Measurements from ENCODE around the gene SCN5A.

Gene SCN5A

GRCh38 chr3:38649500-38650247, at the start of gene SCN5A:
Gene SCN5A, minus strand, starts transcription at chr3:38649687. Its CDS starts 16,380 bp downstream, at chr3:38633307.
- no peak within 1 kb of the TSS for H3K27ac Mint-ChIP-seq
- H3K4me3 Mint-ChIP-seq = peak within 1 kb of the TSS; percentile 59
- H3K36me3 Mint-ChIP-seq (ENCODE audit: low read depth) = no peaks in the 10 kb centered on the region
- H3K4me1 Mint-ChIP-seq (ENCODE audit: low read depth) = peaks cover 8% of the 10 kb centered on the region
- no peaks in the 10 kb centered on the region for H3K9me3 Mint-ChIP-seq
- intact Hi-C loops (cut with micrococcal nuclease) = loop anchor here (10.0 kb wide), 2 partner anchors 355 to 385 kb away; no protein-coding TSS in a partner anchor
- H3K27me3 Mint-ChIP-seq = peaks cover 15% of the 10 kb centered on the region

GRCh38 chr3:38698760-38699159, 49.3 kb upstream of the SCN5A start:
- Mint-ChIP-seq H3K4me3 (no peak overlapping the region), H3K27me3 (no peaks in the 10 kb centered on the region), H3K36me3 (ENCODE audit: low read depth) (no peaks in the 10 kb centered on the region), H3K4me1 (ENCODE audit: low read depth) (no peaks in the 10 kb centered on the region), H3K9me3 (no peaks in the 10 kb centered on the region), H3K27ac (no peak overlapping the region)
- intact Hi-C loops (cut with micrococcal nuclease) = no loop called here

- no peaks in the 10 kb centered on the region for H3K27me3 Mint-ChIP-seq
- no peaks in the 10 kb centered on the region for H3K4me1 Mint-ChIP-seq (ENCODE audit: low read depth)
- H3K36me3 Mint-ChIP-seq (ENCODE audit: low read depth) = no peaks in the 10 kb centered on the region
- H3K9me3 Mint-ChIP-seq = no peaks in the 10 kb centered on the region
- intact Hi-C loops (cut with micrococcal nuclease) = no loop called here
- no peak overlapping the region for H3K27ac Mint-ChIP-seq
- H3K4me3 Mint-ChIP-seq = no peak overlapping the region
Measured at GRCh38 chr3:38698061-38698460, 48.6 kb upstream of the SCN5A start.

GRCh38 chr3:38696034-38696433, 46.5 kb upstream of the SCN5A start:
- Mint-ChIP-seq H3K27me3 (no peaks in the 10 kb centered on the region), H3K4me1 (ENCODE audit: low read depth) (no peaks in the 10 kb centered on the region), H3K27ac (no peak overlapping the region), H3K4me3 (no peak overlapping the region), H3K9me3 (no peaks in the 10 kb centered on the region), H3K36me3 (ENCODE audit: low read depth) (no peaks in the 10 kb centered on the region)
- intact Hi-C loops (cut with micrococcal nuclease) = no loop called here

GRCh38 chr3:38690185-38690584, 40.7 kb upstream of the SCN5A start:
- no peaks in the 10 kb centered on the region for H3K36me3 Mint-ChIP-seq (ENCODE audit: low read depth)
- no peaks in the 10 kb centered on the region for H3K9me3 Mint-ChIP-seq
- intact Hi-C loops (cut with micrococcal nuclease) = no loop called here
- H3K27ac Mint-ChIP-seq = no peak overlapping the region
- peaks cover 7% of the 10 kb centered on the region for H3K4me1 Mint-ChIP-seq (ENCODE audit: low read depth)
- no peaks in the 10 kb centered on the region for H3K27me3 Mint-ChIP-seq
- H3K4me3 Mint-ChIP-seq = no peak overlapping the region

GRCh38 chr3:38689774-38690173, 40.3 kb upstream of the SCN5A start:
- Mint-ChIP-seq H3K27ac (no peak overlapping the region), H3K4me3 (no peak overlapping the region), H3K9me3 (no peaks in the 10 kb centered on the region), H3K27me3 (no peaks in the 10 kb centered on the region), H3K36me3 (ENCODE audit: low read depth) (no peaks in the 10 kb centered on the region), H3K4me1 (ENCODE audit: low read depth) (peaks cover 8% of the 10 kb centered on the region)
- intact Hi-C loops (cut with micrococcal nuclease) = no loop called here

GRCh38 chr3:38689346-38689745, 39.9 kb upstream of the SCN5A start:
- Mint-ChIP-seq H3K9me3 (no peaks in the 10 kb centered on the region), H3K4me3 (no peak overlapping the region), H3K4me1 (ENCODE audit: low read depth) (peaks cover 12% of the 10 kb centered on the region), H3K27ac (no peak overlapping the region), H3K36me3 (ENCODE audit: low read depth) (no peaks in the 10 kb centered on the region), H3K27me3 (no peaks in the 10 kb centered on the region)
- intact Hi-C loops (cut with micrococcal nuclease) = no loop called here

GRCh38 chr3:38687321-38687720, 37.8 kb upstream of the SCN5A start:
- Mint-ChIP-seq H3K4me1 (ENCODE audit: low read depth) (peaks cover 13% of the 10 kb centered on the region), H3K27ac (no peak overlapping the region), H3K4me3 (no peak overlapping the region)

GRCh38 chr3:38684546-38684945, 35.1 kb upstream of the SCN5A start:
- Mint-ChIP-seq H3K4me1 (ENCODE audit: low read depth) (peaks cover 13% of the 10 kb centered on the region), H3K27ac (no peak overlapping the region), H3K9me3 (no peaks in the 10 kb centered on the region), H3K4me3 (no peak overlapping the region), H3K27me3 (no peaks in the 10 kb centered on the region), H3K36me3 (ENCODE audit: low read depth) (no peaks in the 10 kb centered on the region)
- intact Hi-C loops (cut with micrococcal nuclease) = no loop called here

More at GRCh38 chr3:38687321-38687720, 37.8 kb upstream of the SCN5A start:
- Mint-ChIP-seq H3K9me3 (no peaks in the 10 kb centered on the region), H3K36me3 (ENCODE audit: low read depth) (no peaks in the 10 kb centered on the region), H3K27me3 (no peaks in the 10 kb centered on the region)
- intact Hi-C loops (cut with micrococcal nuclease) = no loop called here

- peaks cover 1% of the 10 kb centered on the region for H3K27me3 Mint-ChIP-seq
- H3K9me3 Mint-ChIP-seq = no peaks in the 10 kb centered on the region
- intact Hi-C loops (cut with micrococcal nuclease) = no loop called here
- no peak overlapping the region for H3K27ac Mint-ChIP-seq
- no peak overlapping the region for H3K4me3 Mint-ChIP-seq
- H3K36me3 Mint-ChIP-seq (ENCODE audit: low read depth) = no peaks in the 10 kb centered on the region
- no peaks in the 10 kb centered on the region for H3K4me1 Mint-ChIP-seq (ENCODE audit: low read depth)
Measured at GRCh38 chr3:38669668-38670067, 20.2 kb upstream of the SCN5A start.

- Mint-ChIP-seq H3K27ac (no peak overlapping the region), H3K4me3 (no peak overlapping the region), H3K9me3 (peaks cover 33% of the 10 kb centered on the region), H3K4me1 (ENCODE audit: low read depth) (no peaks in the 10 kb centered on the region), H3K36me3 (ENCODE audit: low read depth) (no peaks in the 10 kb centered on the region), H3K27me3 (peaks cover 10% of the 10 kb centered on the region)
- intact Hi-C loops (cut with micrococcal nuclease) = no loop called here
Measured at GRCh38 chr3:38662544-38662943, 13.1 kb upstream of the SCN5A start.

- no peak overlapping the region for H3K4me3 Mint-ChIP-seq
- H3K4me1 Mint-ChIP-seq (ENCODE audit: low read depth) = no peaks in the 10 kb centered on the region
- intact Hi-C loops (cut with micrococcal nuclease) = loop anchor here (10.0 kb wide), 1 partner anchor 376 kb away; no protein-coding TSS in a partner anchor
- no peaks in the 10 kb centered on the region for H3K36me3 Mint-ChIP-seq (ENCODE audit: low read depth)
- H3K9me3 Mint-ChIP-seq = peaks cover 33% of the 10 kb centered on the region
- no peak overlapping the region for H3K27ac Mint-ChIP-seq
- peaks cover 28% of the 10 kb centered on the region for H3K27me3 Mint-ChIP-seq
Measured at GRCh38 chr3:38658841-38659240, 9.4 kb upstream of the SCN5A start.

- peaks cover 34% of the 10 kb centered on the region for H3K27me3 Mint-ChIP-seq
Measured at GRCh38 chr3:38657369-38657768, 7.9 kb upstream of the SCN5A start.

GRCh38 chr3:38655708-38656300, 6.3 kb upstream of the SCN5A start:
- Mint-ChIP-seq H3K27ac (no peak overlapping the region), H3K4me3 (no peak overlapping the region), H3K27me3 (peaks cover 40% of the 10 kb centered on the region), H3K36me3 (ENCODE audit: low read depth) (no peaks in the 10 kb centered on the region), H3K4me1 (ENCODE audit: low read depth) (no peaks in the 10 kb centered on the region), H3K9me3 (peaks cover 3% of the 10 kb centered on the region)
- intact Hi-C loops (cut with micrococcal nuclease) = loop anchor here (10.0 kb wide), 1 partner anchor 379 kb away; no protein-coding TSS in a partner anchor

More at GRCh38 chr3:38657369-38657768, 7.9 kb upstream of the SCN5A start:
- Mint-ChIP-seq H3K9me3 (peaks cover 19% of the 10 kb centered on the region), H3K4me3 (no peak overlapping the region), H3K27ac (no peak overlapping the region), H3K36me3 (ENCODE audit: low read depth) (no peaks in the 10 kb centered on the region), H3K4me1 (ENCODE audit: low read depth) (no peaks in the 10 kb centered on the region)
- intact Hi-C loops (cut with micrococcal nuclease) = loop anchor here (10.0 kb wide), 1 partner anchor 377 kb away; no protein-coding TSS in a partner anchor

All from dendritic cell treated with granulocyte-macrophage colony-stimulating factor and Interleukin-4, amounts not matched to agents 40 ng/mL and 50 ng/mL, for 4 days (primary cell).